Peyer's patch (tissue), 4 donors: ENCODE measurements around the gene IGF1R.

Experiments used
- CTCF ChIP-seq, 6 experiments: fragments of 450-650 bp in 4 of 6; fragments of 200-600 bp in 2 of 6; sonication (generic) in 1 of 6; IDR thresholded peaks; one replicate each; pipeline ENCODE4 v1.5.1; 2017 to 2019; ENCODE audit warnings: antibody characterized with exemption in 6 of 6, mild to moderate bottlenecking in 3 of 6, moderate library complexity in 1 of 6
- POLR2A ChIP-seq, 2 donors: fragments of 450-650 bp; IDR thresholded peaks; one replicate each; pipeline ENCODE4 v1.5.1; 2017; ENCODE audit warnings: antibody characterized with exemption in 2 of 2, mild to moderate bottlenecking in 2 of 2, moderate library complexity in 2 of 2

- TF ChIP-seq CTCF (IDR thresholded peaks at IDR 0.05) (no peak), POLR2A (IDR thresholded peaks at IDR 0.05) (no peak)
Measured at GRCh38 chr15:98786717-98787116, 138.4 kb downstream of the IGF1R start.
